Right atrium auricular region (tissue), 2 donors: ENCODE measurements around the gene TENT4A. TPM values are rescaled to one million over a fixed set of nuclear protein-coding genes. Genes with fewer than 3 reads are reported as not detected.
A peak's percentile ranks its signal among the peaks of the same experiment; 100 is the strongest.

Source experiments
- DNase-seq: peaks from one replicate; pipeline ENCODE4 v3.0.0-alpha.2; 2019; ENCODE audit warnings: low spot score
- H3K27ac ChIP-seq, 2 donors: fragments of 200-600 bp; sonication (generic); 1 replicate in 1 of 2; 2 replicates in 1 of 2; pipeline ENCODE4 v1.5.1; 2016 to 2019
- H3K27me3 ChIP-seq, 2 donors: fragments of 200-600 bp; sonication (generic); one replicate each; pipeline versions ENCODE4 v1.5.1 to v1.6.0; 2017 to 2019
- H3K36me3 ChIP-seq: fragments of 200-600 bp; sonication (generic); one replicate; pipeline ENCODE4 v1.5.1; 2016
- H3K4me1 ChIP-seq, 2 donors: fragments of 200-600 bp; sonication (generic); one replicate each; pipeline versions ENCODE4 v1.5.1 to v1.6.0; 2017 to 2019
- H3K4me3 ChIP-seq, 2 donors: fragments of 200-600 bp; sonication (generic); 1 replicate in 1 of 2; 2 replicates in 1 of 2; pipeline ENCODE4 v1.5.1; 2017 to 2019; ENCODE audit warnings: mild to moderate bottlenecking in 1 of 2, moderate library complexity in 1 of 2
- H3K9me3 ChIP-seq, 2 donors: fragments of 200-600 bp; sonication (generic); one replicate each; pipeline ENCODE4 v1.5.1; 2019
- CTCF ChIP-seq, 2 donors: fragments of 200-600 bp; sonication (generic); IDR thresholded peaks; one replicate each; pipeline ENCODE4 v1.5.1; 2019; ENCODE audit warnings: antibody characterized with exemption in 2 of 2
- total RNA-seq, 2 donors: library from RNA; depleted of rRNA; stranded (reverse); fragments of >200 nt; gene quantifications; one replicate each; pipeline ENCODE4 v1.1.0, GENCODE V29; 2016

Gene TENT4A
- total RNA-seq, 2 donors from 2014 or later: 7.3 to 14.9 TPM

DNA sequence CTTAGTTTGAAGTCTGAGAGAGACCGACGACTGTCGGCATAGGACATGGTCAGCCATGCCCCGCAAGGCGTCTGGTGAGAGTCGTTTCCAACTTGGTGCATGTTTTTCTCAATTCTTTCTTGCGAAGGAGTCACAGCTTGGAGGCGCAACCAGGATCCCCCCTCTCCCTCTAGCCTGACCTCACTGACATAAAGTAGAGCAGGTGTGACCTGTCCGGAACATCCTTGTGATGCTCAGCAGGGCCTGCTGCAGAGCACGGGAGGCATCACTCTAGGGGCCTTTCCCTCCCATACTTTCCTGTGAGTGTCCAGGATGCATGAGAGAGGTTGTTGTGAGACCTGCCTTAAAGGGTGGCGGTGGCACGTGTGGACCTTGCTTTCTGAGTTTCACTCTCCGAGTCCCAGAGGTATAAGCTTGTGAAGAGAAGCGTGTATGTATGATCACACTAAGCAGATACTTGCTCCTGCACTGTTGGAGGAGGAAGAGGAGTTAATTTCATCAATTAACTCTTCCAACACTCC lies 5.0 kb downstream of the TENT4A start:
- peak; percentile 53 for DNase-seq
- H3K4me3 ChIP-seq: no peak overlapping the region
- H3K27me3 ChIP-seq: no peaks in the 10 kb centered on the region
- H3K9me3 ChIP-seq: no peaks in the 10 kb centered on the region
- H3K36me3 ChIP-seq: no peaks in the 10 kb centered on the region
- H3K4me1 ChIP-seq: peaks cover 0 to 86% of the 10 kb centered on the region in 2 donors
- no peak overlapping the region for H3K27ac ChIP-seq
- TF ChIP-seq CTCF (IDR thresholded peaks at IDR 0.05): no peak

DNA sequence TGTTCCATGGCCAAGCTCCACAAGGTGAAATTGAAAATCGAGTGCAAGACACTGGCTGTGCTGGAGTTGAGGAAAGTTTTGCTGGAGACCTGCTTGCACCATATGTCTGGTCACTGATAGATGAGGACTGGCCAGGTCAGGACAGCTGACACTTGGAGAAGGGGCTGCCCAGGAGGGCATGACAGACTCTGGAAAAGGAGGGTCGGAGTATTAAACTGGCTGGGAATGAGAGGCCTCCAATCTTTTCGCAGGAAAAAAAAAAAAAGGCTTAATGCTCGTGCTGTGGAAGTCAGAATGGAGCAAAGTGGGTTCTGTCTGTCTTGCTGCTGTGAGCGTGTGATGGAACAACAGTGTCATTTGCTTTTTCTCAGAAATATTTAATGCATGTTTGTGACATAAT lies 5.5 kb downstream of the TENT4A start:
- H3K27me3 ChIP-seq: no peaks in the 10 kb centered on the region
- H3K9me3 ChIP-seq: no peaks in the 10 kb centered on the region
- DNase-seq: peak; percentile 43
- H3K36me3 ChIP-seq: no peaks in the 10 kb centered on the region
- no peak for TF ChIP-seq CTCF (IDR thresholded peaks at IDR 0.05)
- H3K4me3 ChIP-seq: no peak overlapping the region
- peaks cover 0 to 91% of the 10 kb centered on the region in 2 donors for H3K4me1 ChIP-seq
- no peak overlapping the region for H3K27ac ChIP-seq

GRCh38 chr5:6719417-6719816 lies 6.2 kb downstream of the TENT4A start:
- H3K4me3 ChIP-seq: no peak overlapping the region
- no peak for TF ChIP-seq CTCF (IDR thresholded peaks at IDR 0.05)
- no peaks in the 10 kb centered on the region for H3K36me3 ChIP-seq
- peak; percentile 52 for DNase-seq
- peaks cover 0 to 96% of the 10 kb centered on the region in 2 donors for H3K4me1 ChIP-seq
- no peaks in the 10 kb centered on the region for H3K9me3 ChIP-seq
- no peak overlapping the region for H3K27ac ChIP-seq
- H3K27me3 ChIP-seq: no peaks in the 10 kb centered on the region

GRCh38 chr5:6719896-6720560 lies 6.8 kb downstream of the TENT4A start:
- Histone ChIP-seq H3K27me3 (no peaks in the 10 kb centered on the region), H3K4me3 (no peak overlapping the region), H3K4me1 (peaks cover 0 to 98% of the 10 kb centered on the region in 2 donors), H3K9me3 (no peaks in the 10 kb centered on the region), H3K36me3 (no peaks in the 10 kb centered on the region), H3K27ac (no peak overlapping the region)
- TF ChIP-seq CTCF (IDR thresholded peaks at IDR 0.05): no peak
- DNase-seq: peak; percentile 55

- Histone ChIP-seq H3K27me3 (no peaks in the 10 kb centered on the region), H3K4me3 (no peak overlapping the region), H3K4me1 (peaks cover 0 to 98% of the 10 kb centered on the region in 2 donors), H3K36me3 (no peaks in the 10 kb centered on the region), H3K27ac (no peak overlapping the region), H3K9me3 (no peaks in the 10 kb centered on the region)
- no peak for TF ChIP-seq CTCF (IDR thresholded peaks at IDR 0.05)
- no peak for DNase-seq
Measured at GRCh38 chr5:6720561-6720921, 7.3 kb downstream of the TENT4A start.

GRCh38 chr5:6721442-6721841 lies 8.2 kb downstream of the TENT4A start:
- DNase-seq: no peak
- no peaks in the 10 kb centered on the region for H3K27me3 ChIP-seq
- peak overlapping the region; percentile 13 to 27 for H3K27ac ChIP-seq
- H3K9me3 ChIP-seq: no peaks in the 10 kb centered on the region
- no peaks in the 10 kb centered on the region for H3K36me3 ChIP-seq
- peak overlapping the region in 1 of 2 donors; percentile 31 for H3K4me3 ChIP-seq
- H3K4me1 ChIP-seq: peaks cover 0 to 97% of the 10 kb centered on the region in 2 donors
- TF ChIP-seq CTCF (IDR thresholded peaks at IDR 0.05): no peak
